Body of pancreas (tissue), 4 donors: ENCODE data around the gene NLRP6. TPM values are rescaled to one million over a fixed set of nuclear protein-coding genes. Genes with fewer than 3 reads are reported as not detected.
"Not testable (repeated sequence)": the region's sequence is repeated elsewhere in the genome, so short reads cannot be mapped to it uniquely, and the experiment has no call there.

Source experiments
- ATAC-seq: fragments of 150-250 bp; one replicate; pipeline ENCODE4 v1.9.1; 2016
- DNase-seq, 4 donors: peaks; one replicate each; pipeline ENCODE4 v3.0.0-alpha.2; 2019
- H3K27ac ChIP-seq, 4 donors: fragments of 200-600 bp; sonication (generic); 1 replicate in 3 of 4; 2 replicates in 1 of 4; pipeline versions ENCODE4 v1.5.1 to v1.6.1; 2016 to 2019; ENCODE audit warnings: mild to moderate bottlenecking in 1 of 4, mixed read lengths in 1 of 4, moderate library complexity in 1 of 4
- H3K27me3 ChIP-seq, 2 donors: fragments of 200-600 bp; sonication (generic); one replicate each; pipeline ENCODE4 v1.6.0; 2016; ENCODE audit warnings: mild to moderate bottlenecking in 1 of 2
- H3K36me3 ChIP-seq, 2 donors: fragments of 200-600 bp; sonication (generic); replicated peaks in 1 of 2; 2 replicates each; pipeline ENCODE4 v1.5.1; 2016; ENCODE audit warnings: low read depth in 2 of 2; ENCODE audit not compliant: insufficient read depth in 1 of 2
- H3K4me1 ChIP-seq: fragments of 200-600 bp; sonication (generic); one replicate; pipeline ENCODE4 v1.6.0; 2016
- H3K4me3 ChIP-seq, 2 donors: fragments of 200-600 bp; sonication (generic); 1 replicate in 1 of 2; 2 replicates in 1 of 2; pipeline ENCODE4 v1.5.1; 2016 to 2019
- H3K9me3 ChIP-seq, 3 donors: fragments of 200-600 bp; sonication (generic); 1 replicate in 2 of 3; 2 replicates in 1 of 3; pipeline ENCODE4 v1.5.1; 2016
- POLR2A ChIP-seq, 3 donors: fragments of 450-650 bp; IDR thresholded peaks; one replicate each; pipeline ENCODE4 v1.6.1; 2016; ENCODE audit warnings: antibody characterized with exemption in 3 of 3, mild to moderate bottlenecking in 2 of 3
- WGBS, 2 donors: methylation state at CpG; one replicate each; pipeline ENCODE4 v1.1.5; 2017; 5-methylcytosine and 5-hydroxymethylcytosine counted together
- intact Hi-C: fragments of 100-400 bp; cut with DNase I; formaldehyde crosslinking; loops from one replicate; pipeline ENCODE4 v1.15.1; 2023
- total RNA-seq, 2 donors: library from RNA; depleted of rRNA; stranded (reverse); fragments of >200 nt; gene quantifications; one replicate each; pipeline ENCODE4 v1.1.0, GENCODE V29; 2016
- TF ChIP-seq, protein P1 (sequence below), 7 experiments: fragments of 450-650 bp in 4 of 7; fragments of 200-600 bp in 3 of 7; sonication (generic) in 3 of 7; IDR thresholded peaks; one replicate each; pipeline ENCODE4 v1.5.1; 2016 to 2019; ENCODE audit warnings: antibody characterized with exemption in 7 of 7

NLRP6 gene
- total RNA-seq, 2 donors from 2014 or later: 1.0 TPM; not detected in 1

DNA sequence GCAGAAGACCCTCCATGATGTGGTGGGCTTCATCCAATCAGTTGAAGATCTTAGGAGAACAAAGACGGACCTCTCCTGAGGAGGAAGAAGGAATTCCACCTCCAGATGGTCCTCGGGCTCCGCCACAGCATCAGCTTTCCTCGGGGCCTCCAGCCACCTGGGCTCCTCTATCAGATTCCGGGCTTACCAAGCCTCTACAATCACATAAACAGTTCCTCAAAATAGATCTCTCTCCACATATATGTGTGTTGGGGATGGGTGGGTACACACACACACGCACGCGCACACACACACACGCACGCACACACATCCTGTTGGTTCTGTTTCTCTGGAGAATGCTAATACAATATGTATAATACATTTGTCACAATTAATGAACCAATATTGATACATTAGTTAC is 18.8 kb upstream of the NLRP6 start:
- Histone ChIP-seq H3K27me3 (no peaks in the 10 kb centered on the region), H3K4me1 (no peaks in the 10 kb centered on the region), H3K36me3 (no peaks in the 10 kb centered on the region), H3K27ac (no peak overlapping the region), H3K4me3 (no peak overlapping the region), H3K9me3 (no peaks in the 10 kb centered on the region)
- WGBS, 2 donors: 72 to 74% methylated on average over 10 of the region's 10 CpGs
- intact Hi-C loops: no loop called here
- TF ChIP-seq POLR2A (IDR thresholded peaks at IDR 0.05): no peak
- TF ChIP-seq, protein P1, sequence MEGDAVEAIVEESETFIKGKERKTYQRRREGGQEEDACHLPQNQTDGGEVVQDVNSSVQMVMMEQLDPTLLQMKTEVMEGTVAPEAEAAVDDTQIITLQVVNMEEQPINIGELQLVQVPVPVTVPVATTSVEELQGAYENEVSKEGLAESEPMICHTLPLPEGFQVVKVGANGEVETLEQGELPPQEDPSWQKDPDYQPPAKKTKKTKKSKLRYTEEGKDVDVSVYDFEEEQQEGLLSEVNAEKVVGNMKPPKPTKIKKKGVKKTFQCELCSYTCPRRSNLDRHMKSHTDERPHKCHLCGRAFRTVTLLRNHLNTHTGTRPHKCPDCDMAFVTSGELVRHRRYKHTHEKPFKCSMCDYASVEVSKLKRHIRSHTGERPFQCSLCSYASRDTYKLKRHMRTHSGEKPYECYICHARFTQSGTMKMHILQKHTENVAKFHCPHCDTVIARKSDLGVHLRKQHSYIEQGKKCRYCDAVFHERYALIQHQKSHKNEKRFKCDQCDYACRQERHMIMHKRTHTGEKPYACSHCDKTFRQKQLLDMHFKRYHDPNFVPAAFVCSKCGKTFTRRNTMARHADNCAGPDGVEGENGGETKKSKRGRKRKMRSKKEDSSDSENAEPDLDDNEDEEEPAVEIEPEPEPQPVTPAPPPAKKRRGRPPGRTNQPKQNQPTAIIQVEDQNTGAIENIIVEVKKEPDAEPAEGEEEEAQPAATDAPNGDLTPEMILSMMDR (IDR thresholded peaks at IDR 0.05): no peak
- DNase-seq (no peak), ATAC-seq (no peak)

DNA sequence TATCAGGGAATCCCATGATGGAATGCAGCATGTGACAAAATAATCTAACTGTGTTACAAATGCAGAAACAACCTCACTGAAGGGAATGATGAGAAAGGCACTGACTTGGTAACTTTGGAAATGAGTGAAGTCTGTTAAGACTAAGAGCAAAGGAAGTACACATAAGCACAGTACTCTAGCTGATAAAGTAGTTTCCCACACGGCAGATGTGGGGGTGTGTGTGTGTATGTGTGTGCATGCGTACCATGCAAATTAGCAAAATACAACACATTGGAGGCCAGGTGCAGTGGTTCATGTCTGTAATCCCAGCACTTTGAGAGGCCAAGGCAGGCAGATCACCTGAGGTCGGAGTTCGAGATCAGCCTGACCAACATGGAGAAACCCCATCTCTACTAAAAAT is 16.6 kb upstream of the NLRP6 start:
- DNase-seq (no peak), ATAC-seq (no peak)
- no peak overlapping the region for H3K27ac ChIP-seq
- no peaks in the 10 kb centered on the region for H3K9me3 ChIP-seq
- no peaks in the 10 kb centered on the region for H3K27me3 ChIP-seq
- no peak overlapping the region for H3K4me3 ChIP-seq
- no peaks in the 10 kb centered on the region for H3K4me1 ChIP-seq
- 86 to 88% methylated on average over 4 of the region's 4 CpGs for WGBS, 2 donors
- TF ChIP-seq, protein P1 (IDR thresholded peaks at IDR 0.05): no peak
- no peak for TF ChIP-seq POLR2A (IDR thresholded peaks at IDR 0.05)
- intact Hi-C loops: no loop called here
- H3K36me3 ChIP-seq: no peaks in the 10 kb centered on the region

DNA sequence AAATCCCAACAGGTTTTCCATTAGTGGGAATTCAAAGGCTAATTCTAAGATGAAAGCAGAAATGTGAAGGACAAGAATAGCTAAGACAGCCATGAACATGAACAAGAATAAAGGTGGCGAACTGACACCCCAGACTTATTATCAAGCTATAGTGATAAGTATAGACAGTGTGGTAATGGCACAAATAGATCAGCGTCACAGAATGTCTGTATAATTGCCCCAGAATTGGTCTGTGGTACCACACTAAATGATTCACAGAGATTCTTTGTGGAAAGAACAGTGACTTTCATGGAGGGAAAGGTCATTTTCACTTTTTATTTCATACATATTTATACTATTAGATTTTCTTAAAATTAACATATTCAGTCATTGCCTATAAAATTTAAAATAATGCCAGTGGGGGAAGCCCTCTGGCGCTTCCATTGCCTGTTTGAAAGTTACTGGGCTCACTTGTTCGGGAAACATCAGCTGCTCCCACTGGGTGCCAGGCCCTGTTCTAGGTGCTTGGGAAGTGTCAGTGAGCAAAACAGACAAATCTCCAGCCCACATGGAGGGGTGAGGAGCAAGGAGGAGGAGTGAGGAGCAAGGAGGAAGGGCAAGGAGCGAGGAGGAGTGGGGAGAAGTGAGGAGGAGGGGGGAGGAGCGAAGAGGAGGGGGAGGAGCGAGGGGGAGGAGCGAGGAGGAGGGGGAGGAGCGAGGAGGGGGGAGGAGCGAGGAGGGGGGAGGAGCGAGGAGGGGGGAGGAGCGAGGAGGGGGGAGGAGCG is 11.3 kb upstream of the NLRP6 start:
- no peak for DNase-seq
- WGBS, 2 donors: 85% methylated on average over 4 to 5 of the region's 13 CpGs
- Histone ChIP-seq H3K4me1 (no peaks in the 10 kb centered on the region), H3K27me3 (no peaks in the 10 kb centered on the region), H3K27ac (no peak overlapping the region), H3K36me3 (no peaks in the 10 kb centered on the region), H3K4me3 (no peak overlapping the region), H3K9me3 (no peaks in the 10 kb centered on the region)
- ATAC-seq: no peak
- intact Hi-C loops: no loop called here
- TF ChIP-seq, protein P1 (IDR thresholded peaks at IDR 0.05): no peak
- no peak for TF ChIP-seq POLR2A (IDR thresholded peaks at IDR 0.05)

DNA sequence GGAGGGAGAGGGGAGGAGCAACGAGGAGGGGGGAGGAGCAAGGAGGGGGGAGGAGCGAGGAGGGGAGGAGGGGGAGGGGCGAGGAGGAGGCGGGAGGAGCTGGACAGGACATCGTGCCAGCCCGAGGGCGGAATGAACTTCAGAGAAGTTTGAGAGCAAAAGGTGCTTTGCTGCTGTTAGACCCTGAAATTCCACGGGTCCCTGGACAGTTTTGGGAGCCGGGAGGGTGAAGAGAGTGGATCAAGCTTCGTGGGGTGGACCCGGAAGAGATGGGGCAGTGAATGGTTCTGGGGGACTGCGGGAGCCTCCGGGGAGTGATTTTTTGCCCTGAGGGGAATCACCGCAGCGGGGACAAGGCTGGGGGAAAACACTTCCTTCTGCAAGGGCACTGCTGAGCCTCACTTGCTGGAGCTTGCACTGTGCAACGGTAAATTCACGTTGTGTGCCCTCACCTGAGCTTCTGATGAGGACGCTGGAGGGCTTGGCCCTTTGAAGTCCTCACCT is 10.7 kb upstream of the NLRP6 start:
- H3K4me3 ChIP-seq: no peak overlapping the region
- peak overlapping the region in 2 of 4 donors; percentile 54 to 70 for H3K27ac ChIP-seq
- TF ChIP-seq, protein P1 (IDR thresholded peaks at IDR 0.05): no peak
- peak in 1 of 3 donors; percentile 48 for TF ChIP-seq POLR2A (IDR thresholded peaks at IDR 0.05)
- no peaks in the 10 kb centered on the region for H3K36me3 ChIP-seq
- H3K4me1 ChIP-seq: no peaks in the 10 kb centered on the region
- DNase-seq (peak in 1 of 4 donors; percentile 36), ATAC-seq (no peak)
- H3K9me3 ChIP-seq: no peaks in the 10 kb centered on the region
- intact Hi-C loops: no loop called here
- no peaks in the 10 kb centered on the region for H3K27me3 ChIP-seq
- 48 to 63% methylated on average over 15 to 17 of the region's 18 CpGs for WGBS, 2 donors

DNA sequence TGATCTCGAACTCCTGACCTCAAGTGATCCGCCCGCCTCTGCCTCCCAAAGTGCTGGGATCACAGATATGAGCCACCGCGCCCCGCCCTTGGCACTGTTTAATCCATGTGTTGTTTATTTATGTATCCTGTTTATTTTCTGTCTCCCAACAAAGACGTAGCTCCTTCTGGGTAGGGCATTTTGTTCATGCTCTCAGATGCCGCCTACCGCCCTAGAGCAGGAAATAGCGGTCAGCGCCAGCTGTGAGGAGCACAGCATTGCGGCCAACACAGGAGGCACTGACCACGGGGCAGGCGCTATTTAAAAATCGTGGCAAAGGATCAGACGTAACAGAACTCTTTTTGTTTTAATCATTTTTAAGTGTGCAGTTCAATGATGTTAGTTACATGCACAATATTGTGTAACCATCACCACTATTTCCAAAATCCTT is 9.5 kb upstream of the NLRP6 start:
- H3K27me3 ChIP-seq, intact Hi-C loops, H3K4me3 ChIP-seq, H3K36me3 ChIP-seq, H3K9me3 ChIP-seq, H3K4me1 ChIP-seq: not testable (repeated sequence)
- WGBS, 2 donors: 38 to 50% methylated on average over 16 of the region's 16 CpGs
- DNase-seq (peak in 3 of 4 donors; percentile 41 to 71 (median 52)), ATAC-seq (peak; percentile 71)
- peak overlapping the region in 2 of 4 donors; percentile 43 to 70 for H3K27ac ChIP-seq
